ENCODE data around the gene SLC38A5.
"Not testable (repeated sequence)": the region's sequence is repeated elsewhere in the genome, so short reads cannot be mapped to it uniquely, and the experiment has no call there.

Gene SLC38A5

GRCh38 chrX:48470110-48470832, at the start of gene SLC38A5:
TSS of gene SLC38A5 (minus strand) at chrX:48470260. CDS start at chrX:48467924, 2,336 bp downstream.
- no peak for DNase-seq

- DNase-seq = not testable (repeated sequence)
Measured at GRCh38 chrX:48519481-48519880, 49.4 kb upstream of the SLC38A5 start.

GRCh38 chrX:48516987-48517386, 46.9 kb upstream of the SLC38A5 start:
- DNase-seq = no peak

- DNase-seq = no peak
Measured at GRCh38 chrX:48516285-48516684, 46.2 kb upstream of the SLC38A5 start.

- DNase-seq = no peak
Measured at GRCh38 chrX:48515842-48516241, 45.8 kb upstream of the SLC38A5 start.

- no peak for DNase-seq
Measured at GRCh38 chrX:48514868-48515460, 44.9 kb upstream of the SLC38A5 start.

- DNase-seq = no peak
Measured at GRCh38 chrX:48514126-48514806, 44.2 kb upstream of the SLC38A5 start.

- no peak for DNase-seq
Measured at GRCh38 chrX:48513670-48514069, 43.6 kb upstream of the SLC38A5 start.

GRCh38 chrX:48512371-48512935, 42.4 kb upstream of the SLC38A5 start:
- no peak for DNase-seq

GRCh38 chrX:48511560-48511959, 41.5 kb upstream of the SLC38A5 start:
- DNase-seq = no peak

GRCh38 chrX:48509619-48510018, 39.6 kb upstream of the SLC38A5 start:
- DNase-seq = no peak

GRCh38 chrX:48509245-48509590, 39.2 kb upstream of the SLC38A5 start:
- DNase-seq = no peak

GRCh38 chrX:48508400-48509244, 38.6 kb upstream of the SLC38A5 start, which contains the start of gene PORCN:
TSS of gene PORCN (plus strand) at chrX:48508992. CDS start at chrX:48509821, 829 bp downstream.
- peak; percentile 79 for DNase-seq

- no peak for DNase-seq
Measured at GRCh38 chrX:48507246-48507645, 37.2 kb upstream of the SLC38A5 start.

GRCh38 chrX:48505481-48505880, 35.4 kb upstream of the SLC38A5 start:
- DNase-seq = no peak

- DNase-seq = no peak
Measured at GRCh38 chrX:48504261-48504660, 34.2 kb upstream of the SLC38A5 start.

- no peak for DNase-seq
Measured at GRCh38 chrX:48498374-48498809, 28.3 kb upstream of the SLC38A5 start.

GRCh38 chrX:48497871-48498270, 27.8 kb upstream of the SLC38A5 start:
- no peak for DNase-seq

- DNase-seq = no peak
Measured at GRCh38 chrX:48496660-48497059, 26.6 kb upstream of the SLC38A5 start.

GRCh38 chrX:48493890-48494364, 23.9 kb upstream of the SLC38A5 start:
- DNase-seq = no peak

- no peak for DNase-seq
Measured at GRCh38 chrX:48492293-48492910, 22.3 kb upstream of the SLC38A5 start.

- DNase-seq = no peak
Measured at GRCh38 chrX:48491809-48492208, 21.7 kb upstream of the SLC38A5 start.

Measured in right forelimb (tissue), 1 donor.